Measurements from ENCODE around the gene HHIP.

HHIP gene

GRCh38 chr4:144633215-144633614, 12.7 kb upstream of the HHIP start:
- TF ChIP-seq ZFX (IDR thresholded peaks at IDR 0.05) (no peak), CTCF (conservative IDR thresholded peaks at IDR 0.05) (no peak)

GRCh38 chr4:144634978-144635747, 10.8 kb upstream of the HHIP start:
- TF ChIP-seq ZFX (IDR thresholded peaks at IDR 0.05) (no peak), CTCF (conservative IDR thresholded peaks at IDR 0.05) (no peak)

More at GRCh38 chr4:144633215-144633614, 12.7 kb upstream of the HHIP start:
- H3K27ac ChIP-seq = no peak overlapping the region

GRCh38 chr4:144644368-144645101, 1.4 kb upstream of the HHIP start:
- no peak overlapping the region for H3K27ac ChIP-seq

More at GRCh38 chr4:144634978-144635747, 10.8 kb upstream of the HHIP start:
- H3K27ac ChIP-seq = no peak overlapping the region

GRCh38 chr4:144645102-144645630, 790 bp upstream of the HHIP start:
- TF ChIP-seq CTCF (conservative IDR thresholded peaks at IDR 0.05) (no peak), ZFX (IDR thresholded peaks at IDR 0.05) (no peak)
- H3K27ac ChIP-seq = no peak overlapping the region

More at GRCh38 chr4:144644368-144645101, 1.4 kb upstream of the HHIP start:
- TF ChIP-seq ZFX (IDR thresholded peaks at IDR 0.05) (no peak), CTCF (conservative IDR thresholded peaks at IDR 0.05) (no peak)

- TF ChIP-seq ZFX (IDR thresholded peaks at IDR 0.05) (no peak), CTCF (conservative IDR thresholded peaks at IDR 0.05) (no peak)
- H3K27ac ChIP-seq = no peak overlapping the region
These were observed 653 bp downstream of the HHIP start for GRCh38 chr4:144646523-144647094.

GRCh38 chr4:144647095-144647561, 1.2 kb downstream of the HHIP start:
- H3K27ac ChIP-seq = no peak overlapping the region
- TF ChIP-seq CTCF (conservative IDR thresholded peaks at IDR 0.05) = no peak
- TF ChIP-seq ZFX (IDR thresholded peaks at IDR 0.05) = no peak
